ENCODE results near the gene SOCS7.

Gene SOCS7

DNA sequence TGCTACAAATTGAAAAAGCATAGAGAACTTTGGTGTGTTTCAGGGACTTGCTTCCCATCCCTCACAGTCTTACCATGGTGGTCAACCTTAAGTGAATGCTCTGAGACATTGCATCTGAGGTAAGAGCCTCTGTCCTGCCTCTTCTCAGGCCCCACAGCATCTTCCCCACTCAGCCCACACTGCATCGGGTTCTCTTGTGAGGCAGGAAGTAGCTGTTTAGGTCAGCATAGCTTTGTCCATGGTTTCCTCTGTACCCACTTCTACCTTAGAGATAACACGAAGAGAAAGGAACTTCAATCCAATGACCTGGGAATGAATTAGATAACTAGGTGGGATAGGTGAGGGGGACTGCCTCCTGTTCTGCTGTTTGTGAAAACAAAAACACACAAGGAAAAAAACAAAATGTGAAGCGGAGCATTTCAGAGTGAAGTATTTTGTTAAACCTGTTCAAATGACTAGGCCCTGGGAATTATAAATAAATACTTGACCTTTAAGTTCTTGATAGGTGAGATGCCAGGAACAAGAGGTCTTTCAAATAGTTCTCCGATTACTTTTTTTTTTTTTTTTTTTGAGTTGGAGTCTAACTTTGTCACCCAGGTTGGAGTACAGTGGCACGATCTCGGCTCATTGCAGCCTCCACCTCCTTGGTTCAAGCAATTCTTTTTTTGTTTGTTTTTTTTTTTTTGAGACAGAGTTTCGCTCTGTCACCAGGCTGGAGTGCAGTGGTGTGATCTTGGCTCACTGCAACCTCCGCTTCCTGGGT is 17.7 kb downstream of the SOCS7 start:
- no peak for DNase-seq

DNA sequence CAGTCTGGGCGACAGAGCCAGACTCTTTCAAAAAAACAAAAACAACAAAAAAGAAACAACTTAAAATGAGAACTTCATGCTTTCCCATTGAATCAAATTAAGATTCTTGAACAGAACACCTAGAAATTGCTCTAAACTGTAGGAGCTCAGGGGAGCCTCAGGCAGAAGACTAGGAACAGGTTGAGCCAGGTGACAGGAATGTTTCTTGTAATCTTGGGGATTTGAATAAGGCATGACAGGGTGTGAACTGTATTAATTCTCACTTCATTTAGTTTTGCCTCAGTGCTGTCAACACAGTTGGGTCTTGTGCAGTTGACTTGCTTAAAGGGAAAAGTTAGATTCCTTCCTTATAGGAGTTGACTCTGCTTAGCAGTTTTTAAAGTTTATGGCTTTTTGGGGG is 27.8 kb downstream of the SOCS7 start:
- DNase-seq: no peak

DNA sequence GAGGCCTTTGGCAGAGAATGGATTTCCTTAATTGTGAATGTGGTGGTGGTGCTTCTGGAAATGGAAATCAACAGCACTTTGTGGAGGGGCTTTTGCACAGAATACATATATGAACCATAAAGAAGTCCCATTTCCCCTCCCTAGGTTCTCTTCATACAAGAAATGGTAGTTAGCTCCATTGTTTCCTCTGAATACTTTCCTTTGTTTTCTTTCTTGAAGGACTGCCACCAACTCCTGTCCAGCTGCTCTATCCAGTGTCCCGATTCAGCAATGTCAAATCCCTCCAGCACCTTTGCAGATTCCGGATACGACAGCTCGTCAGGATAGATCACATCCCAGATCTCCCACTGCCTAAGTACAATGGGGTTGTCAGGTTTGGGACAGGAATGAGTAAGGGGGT is 43.4 kb downstream of the SOCS7 start:
- no peak for DNase-seq

DNA sequence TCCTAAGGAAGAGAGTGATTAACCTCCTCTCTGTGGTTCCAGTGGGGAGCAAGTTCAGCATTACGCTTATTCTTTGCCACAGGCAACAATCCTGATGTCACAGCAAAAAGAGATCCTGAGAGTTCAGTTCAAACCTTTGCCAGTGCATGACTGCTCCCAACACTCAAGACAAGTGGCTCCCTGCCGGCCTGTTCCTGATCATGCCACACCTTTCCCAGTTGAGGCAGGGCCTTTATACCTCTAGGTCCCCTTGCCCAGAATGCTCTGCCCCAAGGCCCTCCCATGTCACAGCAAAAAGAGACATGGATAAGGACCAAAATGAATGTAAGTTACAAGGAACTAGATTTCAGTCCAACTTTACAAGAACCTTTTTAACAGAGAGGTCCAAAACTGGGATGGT is 45.6 kb downstream of the SOCS7 start:
- DNase-seq: no peak

DNA sequence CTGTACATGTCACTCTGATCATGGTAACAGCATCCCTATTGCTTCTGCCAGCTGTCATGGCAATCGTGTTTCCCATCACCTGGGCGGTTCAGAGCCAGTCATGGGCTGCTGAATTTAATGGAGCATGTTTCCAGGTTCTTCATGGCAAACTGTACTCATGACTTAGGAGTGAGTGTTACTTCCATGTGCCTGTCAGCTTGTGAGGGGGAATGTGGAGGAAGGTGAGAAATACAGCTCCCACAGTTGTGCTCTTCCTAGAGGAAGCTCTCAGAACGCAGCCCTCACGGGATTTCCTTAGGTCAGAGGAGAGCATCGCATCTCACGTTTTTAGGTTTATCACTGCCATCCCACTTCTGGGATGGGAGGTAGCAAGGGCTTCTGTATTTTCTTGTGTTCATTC is 48.6 kb downstream of the SOCS7 start:
- no peak for DNase-seq

DNA sequence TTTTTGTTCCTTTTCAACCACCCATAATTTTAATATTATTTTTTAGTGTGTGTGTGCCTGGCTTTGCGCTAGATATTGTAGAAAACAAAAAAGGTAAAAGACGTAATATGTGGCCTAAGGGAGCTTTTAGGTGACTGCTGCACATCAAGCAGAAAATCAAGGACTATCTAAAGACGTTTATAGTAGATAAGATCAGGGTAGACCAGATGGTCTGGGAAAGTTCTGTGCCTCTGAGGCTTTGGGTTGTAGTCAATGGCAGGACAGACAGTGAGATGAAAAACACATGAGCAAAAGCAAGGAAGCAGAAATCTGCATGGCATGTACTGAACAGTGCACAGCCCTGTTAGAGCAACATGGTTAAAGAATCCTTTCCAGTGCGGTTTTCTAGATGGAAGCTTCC is 49.8 kb downstream of the SOCS7 start:
- no peak for DNase-seq

DNA sequence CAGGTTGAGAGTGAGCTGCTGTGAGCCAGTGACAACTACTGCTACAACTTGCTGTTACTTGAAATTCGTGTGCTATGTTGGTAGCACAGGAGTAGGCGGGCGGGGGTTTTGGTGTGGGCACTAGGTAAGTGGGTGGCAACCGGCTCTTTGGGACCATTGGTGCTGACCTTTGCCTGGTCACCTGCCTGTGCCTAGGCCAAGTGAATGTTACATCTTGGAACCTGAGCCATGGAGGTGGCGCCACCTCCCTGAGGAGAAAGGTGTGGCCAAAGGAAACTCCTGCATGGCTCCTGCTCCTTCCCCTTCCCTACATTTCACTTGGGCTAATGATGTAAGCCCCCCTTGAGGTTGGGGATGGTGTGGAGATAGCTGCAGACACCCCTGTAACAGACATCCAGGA is 51.3 kb downstream of the SOCS7 start:
- DNase-seq: no peak

DNA sequence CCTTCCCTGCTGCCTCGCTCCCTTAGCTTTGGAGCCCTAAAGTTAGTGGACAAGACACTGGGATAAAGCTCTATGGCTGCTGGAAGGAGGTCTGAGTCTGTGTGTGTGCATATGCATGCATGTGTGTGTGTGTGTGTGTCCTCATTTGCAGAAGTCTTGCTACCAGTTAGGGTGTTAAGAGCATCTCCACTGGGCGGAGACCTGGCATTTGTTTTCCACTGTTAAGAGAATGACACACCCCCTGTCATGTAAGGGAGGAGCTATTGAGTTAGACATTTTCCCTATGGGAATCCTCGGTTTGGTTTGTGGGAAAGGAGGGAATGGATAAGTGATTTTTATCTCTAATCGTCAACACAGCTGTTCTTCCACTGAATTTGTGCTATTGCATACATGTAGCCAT is 51.8 kb downstream of the SOCS7 start:
- no peak for DNase-seq

DNA sequence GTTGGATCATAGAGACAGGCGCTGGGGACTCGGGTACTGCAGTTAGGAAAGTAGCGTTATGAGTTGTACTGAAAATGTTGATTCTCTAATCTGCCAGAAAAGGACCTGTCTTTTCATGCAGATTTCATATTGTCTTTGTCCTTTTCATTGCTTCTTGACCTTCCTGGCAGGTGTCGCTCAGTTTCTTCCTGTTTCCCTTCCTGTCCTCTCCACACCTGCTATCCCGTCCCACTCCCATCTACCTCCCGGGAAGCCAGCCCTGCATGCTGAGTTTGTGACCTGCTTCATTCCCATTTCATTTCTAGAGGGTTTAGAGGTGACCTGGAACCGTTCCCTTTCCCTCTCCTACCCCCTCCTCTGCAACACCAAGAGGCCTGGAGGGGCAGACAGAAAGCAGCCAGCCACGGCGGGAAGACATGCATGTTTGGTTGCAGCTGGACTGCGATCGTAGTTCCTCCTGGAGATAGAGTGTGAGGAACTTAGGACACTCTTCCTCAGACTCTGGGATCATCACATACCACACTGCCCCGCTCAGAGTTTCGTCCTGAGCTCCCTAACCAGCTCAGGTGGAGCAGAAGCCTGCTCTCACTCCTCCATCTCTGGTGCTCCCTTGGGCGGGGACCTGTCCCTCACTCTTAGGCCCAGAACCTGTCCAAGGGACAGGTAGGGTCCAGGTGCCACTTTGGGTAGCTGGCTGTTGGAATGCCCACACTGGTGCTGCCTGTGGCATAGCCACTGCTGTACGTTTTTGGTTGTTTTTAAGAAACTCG is 52.7 kb downstream of the SOCS7 start:
- no peak for DNase-seq

DNA sequence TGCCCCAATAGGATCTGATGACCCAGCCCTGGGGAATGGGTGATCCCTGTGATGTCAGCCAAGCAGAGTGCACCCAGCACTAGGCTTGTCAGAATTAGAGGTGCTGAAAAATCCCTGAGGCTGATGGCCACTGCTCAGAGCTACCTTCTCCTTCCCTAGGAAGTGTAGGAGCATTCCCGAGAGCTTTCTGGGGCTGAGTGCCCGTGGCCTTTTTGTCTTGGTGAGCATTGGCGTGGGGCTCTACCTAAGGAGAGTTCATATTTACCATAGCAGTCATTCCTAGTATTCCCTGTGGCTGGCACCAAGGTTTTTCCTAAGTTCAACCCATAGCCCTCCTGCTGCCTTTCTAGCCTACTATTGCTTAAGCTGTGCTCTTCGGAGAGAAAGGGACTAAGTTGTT is 54.0 kb downstream of the SOCS7 start:
- no peak for DNase-seq

DNA sequence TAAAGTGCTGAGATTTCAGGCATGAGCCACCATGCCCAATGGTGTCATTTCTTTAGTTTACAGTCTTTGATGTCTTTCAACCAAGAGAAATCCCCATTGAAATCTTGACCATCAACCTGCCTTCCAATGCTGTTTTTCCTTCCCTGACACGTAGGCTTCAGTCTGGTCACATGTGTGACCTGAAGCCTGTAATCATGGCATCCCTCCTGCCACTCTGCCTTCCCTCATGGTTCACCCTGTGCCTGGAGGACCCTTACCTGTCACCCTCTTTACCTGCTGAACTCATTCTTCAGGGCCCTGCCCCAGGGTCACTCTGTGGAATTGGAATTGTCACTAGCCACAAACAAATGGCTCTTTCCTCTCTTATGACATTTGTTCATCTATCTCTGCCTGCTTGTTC is 58.6 kb downstream of the SOCS7 start:
- no peak for DNase-seq

DNA sequence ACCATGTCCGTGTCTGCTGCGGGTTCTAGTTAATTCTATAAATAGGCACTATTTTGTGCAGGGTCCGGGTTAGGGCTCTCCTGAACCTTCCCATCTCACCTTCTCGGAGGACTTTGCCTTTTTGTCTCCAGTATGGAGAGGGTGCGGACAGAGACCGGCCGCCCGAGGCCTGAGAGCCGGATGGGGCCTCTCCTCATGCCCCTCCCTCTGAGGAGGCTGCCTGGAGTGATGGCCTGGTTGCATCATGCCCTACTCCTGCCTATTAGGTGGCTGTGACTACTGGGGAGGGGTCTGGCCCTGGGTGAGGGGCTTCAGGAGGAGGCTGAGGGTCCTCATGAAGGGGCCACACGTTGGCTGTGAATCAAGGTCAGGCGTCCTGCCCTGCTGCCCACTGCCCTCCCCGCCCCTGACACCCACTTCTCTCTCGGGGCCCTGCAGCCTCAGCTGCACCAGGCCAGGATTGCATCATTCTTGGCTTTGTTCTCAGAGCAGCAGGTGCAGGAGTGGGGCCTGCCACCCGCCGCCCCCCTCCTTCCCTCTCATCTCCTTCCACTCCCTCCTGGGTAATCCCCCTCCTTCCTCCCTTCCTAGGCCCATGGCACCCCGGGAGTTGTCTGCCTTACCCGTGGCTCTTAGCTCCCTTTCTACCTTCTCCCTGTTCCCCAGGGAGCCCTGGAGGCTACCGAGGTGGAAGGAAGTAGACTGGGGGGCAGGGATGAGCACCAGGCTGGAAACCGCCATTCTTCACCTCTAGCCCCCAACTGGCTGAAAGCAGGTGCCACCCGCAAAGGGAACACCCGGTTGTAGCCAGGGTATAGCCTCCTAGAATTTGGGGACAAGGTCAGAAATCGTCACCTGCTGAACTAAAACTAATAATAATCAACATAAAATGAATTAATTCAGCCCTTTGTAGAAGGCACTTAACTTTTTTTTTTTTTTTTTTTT is 63.9 kb downstream of the SOCS7 start:
- DNase-seq: no peak

DNA sequence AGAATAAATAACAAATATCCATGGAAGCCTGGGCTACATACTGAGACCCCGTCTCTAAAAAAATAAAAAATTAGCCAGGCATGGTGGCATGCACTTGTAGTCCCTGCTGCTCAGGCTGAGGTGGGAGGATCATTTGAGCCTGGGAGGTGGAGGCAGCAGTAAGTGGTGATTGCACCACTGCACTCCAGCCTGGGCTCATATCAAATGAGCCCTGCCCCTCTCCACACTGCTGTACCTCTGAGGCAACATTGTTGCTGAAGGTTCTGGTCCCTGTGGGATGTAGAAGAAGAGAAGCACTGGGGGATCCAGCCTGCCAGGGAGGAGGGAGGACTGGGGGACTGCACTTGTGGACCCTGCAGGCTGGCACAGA is 65.2 kb downstream of the SOCS7 start:
- DNase-seq: no peak

DNA sequence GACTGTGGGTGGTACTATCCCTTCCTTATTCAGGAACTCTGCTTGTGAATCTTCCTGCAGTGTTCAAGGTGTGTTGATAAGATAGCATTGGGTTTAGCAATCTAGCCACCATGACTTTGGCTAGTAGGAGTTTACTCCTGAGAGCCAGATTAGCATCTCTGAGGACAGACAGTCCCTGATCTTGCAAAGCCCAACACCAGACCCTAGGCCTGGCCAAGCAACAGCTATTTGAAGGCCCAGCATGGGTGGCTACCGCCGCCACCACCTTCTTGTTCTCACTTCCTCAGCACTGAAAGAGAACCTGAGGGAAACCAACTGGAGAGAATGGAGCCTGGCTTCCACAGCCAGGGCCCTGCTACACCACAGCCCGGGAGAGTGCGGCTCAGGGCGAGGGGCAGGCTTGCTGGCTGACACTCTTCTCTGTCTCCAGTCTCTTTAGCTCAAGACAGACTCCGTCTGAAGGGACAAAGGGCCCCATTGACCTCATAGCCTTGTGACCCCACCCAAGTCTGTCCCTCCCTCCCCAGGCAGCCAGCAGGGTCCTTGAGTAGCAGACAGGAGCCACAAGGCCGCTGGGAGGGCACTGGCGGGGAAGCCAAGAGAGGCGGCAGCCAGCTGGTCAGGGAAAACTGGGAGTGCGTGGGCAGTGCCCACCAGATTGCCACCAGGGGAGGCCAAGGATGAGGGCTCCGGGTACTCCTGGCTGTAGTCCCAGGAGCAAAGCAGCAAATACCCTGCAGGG is 65.7 kb downstream of the SOCS7 start:
- DNase-seq: no peak

DNA sequence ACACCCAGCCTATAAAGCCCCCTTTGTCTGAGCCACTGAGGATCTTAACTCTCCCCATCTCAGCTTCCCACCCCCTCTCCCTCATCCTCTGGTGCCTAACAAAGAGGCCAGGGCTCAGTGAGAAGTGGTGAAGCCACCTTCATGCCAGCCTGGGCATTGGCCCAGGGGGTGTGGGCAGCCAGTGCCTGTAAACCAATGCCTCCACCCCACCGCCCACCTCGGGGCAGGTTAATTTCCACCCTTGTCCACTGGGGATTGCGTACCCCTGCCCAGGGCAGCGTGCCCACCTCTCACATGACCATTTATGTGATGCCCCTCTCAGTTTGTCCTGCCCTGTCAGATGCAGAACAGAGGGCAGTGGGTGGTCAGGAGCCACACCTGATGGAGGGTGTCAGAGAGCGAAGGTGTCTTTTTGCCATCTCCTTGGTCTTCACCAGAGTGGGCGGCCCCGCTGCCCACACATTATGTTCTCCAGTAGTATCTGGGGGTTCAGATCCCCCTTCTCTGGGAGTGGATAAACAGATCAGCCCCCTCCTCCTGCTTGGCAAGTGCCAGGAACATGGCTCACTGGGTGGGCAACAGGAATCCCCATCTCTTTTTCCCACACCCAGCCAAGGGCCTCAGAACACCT is 66.5 kb downstream of the SOCS7 start:
- DNase-seq: no peak

DNA sequence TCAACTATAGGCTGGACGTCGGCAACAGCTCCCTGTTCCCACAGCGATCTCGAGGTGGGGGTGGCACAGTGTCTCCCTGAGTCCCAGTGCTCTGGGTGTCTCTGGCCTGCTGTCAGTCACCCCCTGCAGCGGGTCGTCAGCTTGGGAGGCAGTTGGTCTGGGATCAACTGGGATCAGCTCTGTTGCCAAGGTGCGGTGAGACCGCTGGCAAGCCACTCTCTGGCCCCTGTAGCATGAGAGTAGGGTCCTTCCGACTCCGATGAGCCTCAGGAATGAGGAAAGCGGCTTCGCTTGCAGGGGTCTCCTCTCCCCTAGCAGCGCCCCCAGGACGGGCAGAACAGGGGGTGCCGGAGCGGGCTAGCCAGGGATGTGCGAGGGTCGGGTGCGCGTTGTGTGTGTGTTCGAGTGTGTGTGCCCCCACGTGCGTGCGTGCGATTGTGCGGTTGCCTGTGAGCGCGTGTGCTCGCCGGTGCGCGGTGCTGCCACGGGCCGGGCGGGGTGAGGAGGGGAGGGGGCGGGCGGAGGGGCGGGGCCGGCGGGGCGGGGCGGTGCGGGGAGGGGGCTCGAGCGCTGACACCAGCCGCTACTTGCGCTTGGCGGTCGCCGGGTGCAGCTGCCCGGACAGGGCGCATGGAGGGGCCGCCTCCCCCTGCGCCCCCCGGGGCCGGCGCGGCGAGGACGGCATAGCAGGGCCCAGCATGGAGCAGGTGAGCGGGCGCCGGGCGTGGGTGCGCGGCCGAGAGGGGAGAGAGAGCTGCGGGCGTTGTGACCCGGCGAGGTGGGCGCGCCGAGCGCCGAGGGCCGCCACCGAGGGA is 67.3 kb downstream of the SOCS7 start:
- DNase-seq: no peak

DNA sequence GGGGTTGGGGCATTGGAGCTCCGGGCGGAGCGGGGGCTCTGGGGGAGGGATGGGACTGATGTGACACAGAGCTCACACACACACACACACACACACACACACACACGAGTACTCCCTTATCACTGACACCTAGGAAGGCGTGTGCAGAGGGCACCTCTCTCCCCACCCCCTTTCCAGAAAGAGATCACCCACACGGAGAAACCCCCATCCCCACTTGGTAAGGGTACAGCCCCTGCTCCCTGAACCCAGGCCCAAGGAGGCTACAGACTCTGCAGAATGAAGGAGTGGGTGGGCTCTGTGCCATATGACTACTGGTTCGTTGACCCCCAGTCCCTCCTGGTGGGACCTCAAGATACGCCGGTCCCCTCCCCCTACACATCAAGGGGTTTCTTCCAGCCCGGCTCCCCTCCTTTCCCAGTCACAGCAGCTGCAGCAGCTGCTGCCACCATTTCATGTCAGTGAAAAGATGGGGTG is 67.9 kb downstream of the SOCS7 start:
- no peak for DNase-seq

DNA sequence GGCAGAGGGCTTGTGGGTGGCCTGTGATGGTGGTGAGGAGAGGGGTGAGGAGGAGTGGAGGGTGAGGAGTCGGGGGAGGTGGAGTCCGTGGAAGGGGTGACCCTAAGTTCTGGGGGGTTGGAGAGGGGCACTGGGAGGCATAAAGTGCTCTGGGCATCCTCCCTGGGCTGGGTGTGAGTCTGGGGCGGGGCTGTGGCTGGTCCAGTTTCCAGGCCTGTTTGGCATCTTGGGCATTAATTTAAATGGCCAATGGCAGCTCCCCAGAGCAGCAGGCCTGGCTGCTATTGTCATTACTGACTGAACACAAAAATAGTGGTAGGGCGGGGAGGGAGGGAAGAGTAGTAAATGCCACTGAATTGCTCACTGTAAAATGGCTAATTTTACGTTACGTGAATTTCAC is 68.9 kb downstream of the SOCS7 start:
- no peak for DNase-seq

DNA sequence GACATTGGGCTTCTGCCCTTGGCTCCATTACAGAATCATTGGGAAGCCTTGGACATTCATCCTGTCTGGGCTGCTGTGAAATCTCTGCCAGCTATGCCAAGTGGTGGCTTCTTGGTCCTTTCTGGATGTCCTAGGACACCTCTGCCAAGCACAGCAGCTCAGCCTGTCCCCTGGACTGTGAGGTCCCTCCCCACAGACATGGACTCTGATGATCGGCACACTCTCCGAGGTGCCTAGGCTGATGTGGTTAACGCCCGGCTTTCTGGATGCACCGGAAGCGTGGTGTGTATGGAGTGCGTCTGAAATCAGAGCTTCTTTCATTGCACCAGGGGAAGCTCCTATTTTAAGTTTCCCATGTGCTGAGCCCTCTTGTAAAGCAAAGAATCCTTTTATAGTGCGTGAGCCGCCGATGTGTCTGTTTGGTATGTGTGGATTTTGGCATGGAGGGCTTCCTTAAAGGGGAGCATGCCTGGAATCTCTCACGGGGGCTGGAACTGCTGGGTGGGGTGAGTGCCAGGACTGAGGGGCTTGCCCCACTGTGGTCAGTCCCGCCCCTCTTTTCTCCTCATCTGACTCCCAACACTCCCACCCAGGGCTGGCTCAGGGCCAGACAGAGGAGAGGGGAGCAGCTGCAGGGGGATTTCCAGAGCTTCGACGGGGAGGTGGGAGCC is 69.7 kb downstream of the SOCS7 start:
- DNase-seq: no peak
